ENCODE results near the gene UQCC2. TPM values are rescaled to one million over a fixed set of nuclear protein-coding genes. Genes with fewer than 3 reads are reported as not detected.
A peak's percentile ranks its signal among the peaks of the same experiment; 100 is the strongest.

UQCC2 gene
- total RNA-seq, 1 experiment from 2014 or later = 48.9 TPM

- Histone ChIP-seq H3K79me2 (ENCODE audit: low read length) (peaks cover 3% of the 10 kb centered on the region; the same call in 1 of the 2 replicates), H3K4me2 (ENCODE audit: low read depth, low read length, poor library complexity, severe bottlenecking) (no peak overlapping the region), H3K27me3 (ENCODE audit: low read length) (no peaks in the 10 kb centered on the region), H3K9me3 (ENCODE audit: low read length) (no peaks in the 10 kb centered on the region), H2AFZ (ENCODE audit: low read length) (no peak overlapping the region), H3K27ac (ENCODE audit: low read length) (no peak overlapping the region), H3K4me3 (ENCODE audit: low read length) (no peak overlapping the region), H3K9ac (ENCODE audit: low read length) (no peak overlapping the region), H3K9me2 (replicated peaks; ENCODE audit: insufficient read depth, low read length) (no peaks in the 10 kb centered on the region), H3K4me1 (ENCODE audit: low read length) (peaks cover 33% of the 10 kb centered on the region), H3K36me3 (ENCODE audit: insufficient read depth, low read length) (peaks cover 8% of the 10 kb centered on the region; the same call in 1 of the 2 replicates), H4K20me1 (ENCODE audit: insufficient read depth, low read depth, low read length) (no peaks in the 10 kb centered on the region)
- DNase-seq = peak; percentile 78
Observed at GRCh38 chr6:33702345-33702977, 9.0 kb downstream of the UQCC2 start.

- H3K4me1 ChIP-seq (ENCODE audit: low read length) = peaks cover 53% of the 10 kb centered on the region
- no peaks in the 10 kb centered on the region for H3K9me3 ChIP-seq (ENCODE audit: low read length)
- peak overlapping the region; percentile 82 for H3K27ac ChIP-seq (ENCODE audit: low read length)
- no peak overlapping the region for H2AFZ ChIP-seq (ENCODE audit: low read length)
- H3K4me2 ChIP-seq (ENCODE audit: low read depth, low read length, poor library complexity, severe bottlenecking) = peak overlapping the region; percentile 69
- no peaks in the 10 kb centered on the region for H3K9me2 ChIP-seq (replicated peaks; ENCODE audit: insufficient read depth, low read length)
- peaks cover 3% of the 10 kb centered on the region; the same call in 1 of the 2 replicates for H3K79me2 ChIP-seq (ENCODE audit: low read length)
- H3K36me3 ChIP-seq (ENCODE audit: insufficient read depth, low read length) = peaks cover 12% of the 10 kb centered on the region; the same call in 1 of the 2 replicates
- DNase-seq = peak; percentile 94
- H3K4me3 ChIP-seq (ENCODE audit: low read length) = peak overlapping the region; percentile 18; the same call in 1 of the 2 replicates
- peaks cover 3% of the 10 kb centered on the region; the same call in 1 of the 2 replicates for H4K20me1 ChIP-seq (ENCODE audit: insufficient read depth, low read depth, low read length)
- peak overlapping the region; percentile 60 for H3K9ac ChIP-seq (ENCODE audit: low read length)
- no peaks in the 10 kb centered on the region for H3K27me3 ChIP-seq (ENCODE audit: low read length)
Observed at GRCh38 chr6:33700391-33701050, 11.0 kb downstream of the UQCC2 start.

DNA sequence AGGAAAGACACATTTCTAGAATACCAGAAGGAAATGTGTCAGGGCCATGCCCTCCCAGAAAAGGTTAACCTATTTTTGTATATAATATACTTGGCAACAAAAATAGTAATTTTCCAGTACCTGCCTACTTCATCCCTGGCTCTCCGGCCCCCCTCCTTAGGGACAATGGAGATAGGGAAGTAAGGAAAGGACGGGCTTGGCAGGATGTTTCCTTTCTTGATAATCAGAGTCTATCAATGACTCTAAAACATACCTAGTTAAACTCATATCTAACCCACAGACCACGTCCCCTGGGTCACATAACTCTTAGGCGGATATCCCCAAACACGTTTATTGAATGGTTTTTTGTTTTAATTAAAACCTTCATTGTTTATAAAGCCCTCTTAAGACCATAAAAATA is 11.8 kb downstream of the UQCC2 start:
- Histone ChIP-seq H3K9ac (ENCODE audit: low read length) (peak overlapping the region; percentile 60), H4K20me1 (ENCODE audit: insufficient read depth, low read depth, low read length) (peaks cover 3% of the 10 kb centered on the region; the same call in 1 of the 2 replicates), H3K4me3 (ENCODE audit: low read length) (no peak overlapping the region; the same call in 1 of the 2 replicates), H3K4me1 (ENCODE audit: low read length) (peaks cover 54% of the 10 kb centered on the region), H3K9me3 (ENCODE audit: low read length) (no peaks in the 10 kb centered on the region), H2AFZ (ENCODE audit: low read length) (no peak overlapping the region), H3K79me2 (ENCODE audit: low read length) (peaks cover 3% of the 10 kb centered on the region; the same call in 1 of the 2 replicates), H3K27me3 (ENCODE audit: low read length) (no peaks in the 10 kb centered on the region), H3K27ac (ENCODE audit: low read length) (peak overlapping the region; percentile 82), H3K36me3 (ENCODE audit: insufficient read depth, low read length) (peaks cover 12% of the 10 kb centered on the region; the same call in 1 of the 2 replicates), H3K4me2 (ENCODE audit: low read depth, low read length, poor library complexity, severe bottlenecking) (peak overlapping the region; percentile 69), H3K9me2 (replicated peaks; ENCODE audit: insufficient read depth, low read length) (no peaks in the 10 kb centered on the region)
- DNase-seq = no peak

DNA sequence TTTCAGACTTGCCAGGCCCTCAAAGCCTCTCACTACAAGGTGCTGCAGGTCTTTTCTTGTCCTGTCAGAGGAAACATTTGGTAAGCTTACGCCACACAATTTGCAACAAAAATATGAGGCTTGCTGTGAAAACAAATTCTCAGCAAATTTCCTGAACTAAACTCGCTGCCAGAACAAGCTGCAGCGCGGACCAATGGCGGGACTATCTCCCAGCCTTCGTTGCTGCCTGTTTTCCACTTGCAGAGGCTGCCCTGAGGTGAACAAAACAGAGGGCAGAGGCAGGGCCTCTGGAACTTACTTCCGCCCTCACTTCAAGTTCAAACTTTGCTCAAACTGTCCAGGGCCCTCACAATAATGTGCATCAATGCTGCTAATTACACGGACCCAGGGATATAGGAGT is 12.4 kb downstream of the UQCC2 start:
- DNase-seq = peak; percentile 59
- H3K4me1 ChIP-seq (ENCODE audit: low read length) = peaks cover 54% of the 10 kb centered on the region
- no peaks in the 10 kb centered on the region for H3K27me3 ChIP-seq (ENCODE audit: low read length)
- peak overlapping the region; percentile 82 for H3K27ac ChIP-seq (ENCODE audit: low read length)
- H3K4me2 ChIP-seq (ENCODE audit: low read depth, low read length, poor library complexity, severe bottlenecking) = peak overlapping the region; percentile 69
- H3K9me2 ChIP-seq (replicated peaks; ENCODE audit: insufficient read depth, low read length) = no peaks in the 10 kb centered on the region
- peak overlapping the region; percentile 60 for H3K9ac ChIP-seq (ENCODE audit: low read length)
- H3K79me2 ChIP-seq (ENCODE audit: low read length) = peaks cover 3% of the 10 kb centered on the region; the same call in 1 of the 2 replicates
- H2AFZ ChIP-seq (ENCODE audit: low read length) = no peak overlapping the region
- H3K36me3 ChIP-seq (ENCODE audit: insufficient read depth, low read length) = peaks cover 12% of the 10 kb centered on the region; the same call in 1 of the 2 replicates
- peak overlapping the region; percentile 38; the same call in 1 of the 2 replicates for H3K4me3 ChIP-seq (ENCODE audit: low read length)
- no peaks in the 10 kb centered on the region for H3K9me3 ChIP-seq (ENCODE audit: low read length)
- peaks cover 3% of the 10 kb centered on the region; the same call in 1 of the 2 replicates for H4K20me1 ChIP-seq (ENCODE audit: insufficient read depth, low read depth, low read length)

DNA sequence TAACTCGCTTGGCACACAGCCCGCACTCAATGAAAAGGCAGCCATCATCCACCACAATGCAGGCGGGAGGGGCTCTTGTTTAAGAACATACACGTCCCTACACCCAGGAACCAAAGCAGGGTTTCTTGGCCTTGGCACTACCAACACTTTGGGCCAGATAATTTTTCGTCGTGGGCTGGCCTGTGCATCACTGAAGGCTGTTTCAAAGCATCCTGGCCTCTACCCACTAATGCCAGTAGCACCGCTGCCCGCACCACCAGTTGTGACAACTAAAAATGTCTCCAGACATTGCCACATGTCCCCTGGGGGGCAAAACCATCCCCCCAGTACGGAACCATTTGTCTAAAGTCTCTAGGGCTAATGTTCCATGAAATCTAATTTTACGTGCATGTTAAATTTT is 13.0 kb downstream of the UQCC2 start:
- DNase-seq = peak; percentile 52
- H4K20me1 ChIP-seq (ENCODE audit: insufficient read depth, low read depth, low read length) = peaks cover 3% of the 10 kb centered on the region; the same call in 1 of the 2 replicates
- H3K4me1 ChIP-seq (ENCODE audit: low read length) = peaks cover 54% of the 10 kb centered on the region
- H3K4me2 ChIP-seq (ENCODE audit: low read depth, low read length, poor library complexity, severe bottlenecking) = peak overlapping the region; percentile 69
- no peaks in the 10 kb centered on the region for H3K9me3 ChIP-seq (ENCODE audit: low read length)
- H3K9me2 ChIP-seq (replicated peaks; ENCODE audit: insufficient read depth, low read length) = no peaks in the 10 kb centered on the region
- H3K27me3 ChIP-seq (ENCODE audit: low read length) = no peaks in the 10 kb centered on the region
- peaks cover 3% of the 10 kb centered on the region; the same call in 1 of the 2 replicates for H3K79me2 ChIP-seq (ENCODE audit: low read length)
- H3K4me3 ChIP-seq (ENCODE audit: low read length) = peak overlapping the region; percentile 38; the same call in 1 of the 2 replicates
- H2AFZ ChIP-seq (ENCODE audit: low read length) = no peak overlapping the region
- peak overlapping the region; percentile 60 for H3K9ac ChIP-seq (ENCODE audit: low read length)
- peak overlapping the region; percentile 82 for H3K27ac ChIP-seq (ENCODE audit: low read length)
- peaks cover 12% of the 10 kb centered on the region; the same call in 1 of the 2 replicates for H3K36me3 ChIP-seq (ENCODE audit: insufficient read depth, low read length)

GRCh38 chr6:33697845-33698244 is 13.7 kb downstream of the UQCC2 start:
- peaks cover 3% of the 10 kb centered on the region; the same call in 1 of the 2 replicates for H4K20me1 ChIP-seq (ENCODE audit: insufficient read depth, low read depth, low read length)
- peak overlapping the region; percentile 69 for H3K4me2 ChIP-seq (ENCODE audit: low read depth, low read length, poor library complexity, severe bottlenecking)
- H3K79me2 ChIP-seq (ENCODE audit: low read length) = peaks cover 3% of the 10 kb centered on the region; the same call in 1 of the 2 replicates
- H3K27me3 ChIP-seq (ENCODE audit: low read length) = no peaks in the 10 kb centered on the region
- H3K9me3 ChIP-seq (ENCODE audit: low read length) = no peaks in the 10 kb centered on the region
- DNase-seq = no peak
- H3K4me1 ChIP-seq (ENCODE audit: low read length) = peaks cover 54% of the 10 kb centered on the region
- H3K27ac ChIP-seq (ENCODE audit: low read length) = peak overlapping the region; percentile 82
- peak overlapping the region; percentile 60; the same call in 1 of the 2 replicates for H3K9ac ChIP-seq (ENCODE audit: low read length)
- no peaks in the 10 kb centered on the region for H3K9me2 ChIP-seq (replicated peaks; ENCODE audit: insufficient read depth, low read length)
- peak overlapping the region; percentile 38; the same call in 1 of the 2 replicates for H3K4me3 ChIP-seq (ENCODE audit: low read length)
- H2AFZ ChIP-seq (ENCODE audit: low read length) = no peak overlapping the region
- peaks cover 12% of the 10 kb centered on the region; the same call in 1 of the 2 replicates for H3K36me3 ChIP-seq (ENCODE audit: insufficient read depth, low read length)

DNA sequence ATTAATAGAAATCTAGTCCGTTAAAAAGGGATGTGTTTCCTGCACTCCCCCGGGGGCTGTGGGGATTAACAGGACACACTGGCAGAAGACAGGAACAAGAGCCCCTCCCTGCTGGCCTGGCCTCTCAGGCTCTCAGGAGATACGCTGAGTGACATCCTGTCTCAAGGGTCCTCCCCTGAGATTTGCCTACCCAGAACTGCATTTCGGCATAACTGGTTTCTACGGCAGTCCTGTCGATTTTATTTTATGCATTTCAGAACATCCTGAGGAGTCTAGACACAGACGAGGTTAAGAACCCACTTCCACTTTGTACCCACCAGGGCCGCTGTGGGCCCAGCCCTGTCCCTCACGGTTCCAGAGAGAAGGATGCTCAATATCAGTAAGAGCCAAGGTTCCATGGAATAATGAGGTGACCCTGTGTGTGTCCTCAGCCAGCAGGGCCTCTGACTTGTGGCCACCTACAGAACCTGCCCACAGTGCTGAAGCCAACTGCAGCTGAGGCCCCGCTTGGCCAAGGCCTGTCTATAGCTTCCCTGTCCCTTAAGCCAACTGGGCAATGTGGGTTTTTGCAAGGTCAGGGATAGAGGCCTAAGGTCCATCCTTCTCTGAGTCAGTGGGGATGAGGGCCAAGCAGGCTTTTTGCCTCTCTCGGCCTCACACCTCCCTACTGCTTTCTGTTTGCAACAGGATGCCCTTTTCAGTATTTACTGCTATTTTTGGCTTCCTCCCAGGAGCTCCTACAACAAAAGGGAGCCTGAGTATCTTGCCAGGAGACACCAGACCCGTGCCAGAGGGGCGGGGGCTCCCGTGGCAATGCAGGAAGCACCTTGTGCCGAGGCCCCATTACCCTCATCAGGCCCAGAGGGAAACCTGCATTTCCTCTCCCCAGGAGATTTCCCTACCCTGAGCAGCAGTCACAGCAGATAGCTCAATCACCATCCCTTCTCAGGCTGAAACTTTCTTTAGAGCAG is 14.7 kb downstream of the UQCC2 start:
- peaks cover 54% of the 10 kb centered on the region for H3K4me1 ChIP-seq (ENCODE audit: low read length)
- H3K27ac ChIP-seq (ENCODE audit: low read length) = peak overlapping the region; percentile 88
- no peaks in the 10 kb centered on the region for H3K9me3 ChIP-seq (ENCODE audit: low read length)
- peaks cover 12% of the 10 kb centered on the region; the same call in 1 of the 2 replicates for H3K36me3 ChIP-seq (ENCODE audit: insufficient read depth, low read length)
- peak overlapping the region; percentile 69 for H3K4me2 ChIP-seq (ENCODE audit: low read depth, low read length, poor library complexity, severe bottlenecking)
- peak overlapping the region; percentile 65 for H3K9ac ChIP-seq (ENCODE audit: low read length)
- peak; percentile 92 for DNase-seq
- peaks cover 3% of the 10 kb centered on the region; the same call in 1 of the 2 replicates for H3K79me2 ChIP-seq (ENCODE audit: low read length)
- peaks cover 3% of the 10 kb centered on the region; the same call in 1 of the 2 replicates for H4K20me1 ChIP-seq (ENCODE audit: insufficient read depth, low read depth, low read length)
- H3K4me3 ChIP-seq (ENCODE audit: low read length) = peak overlapping the region; percentile 54; the same call in 1 of the 2 replicates
- no peak overlapping the region for H2AFZ ChIP-seq (ENCODE audit: low read length)
- no peaks in the 10 kb centered on the region for H3K27me3 ChIP-seq (ENCODE audit: low read length)
- H3K9me2 ChIP-seq (replicated peaks; ENCODE audit: insufficient read depth, low read length) = no peaks in the 10 kb centered on the region

All from Karpas-422 (cell line).